GM18519 (cell line): ENCODE measurements around the gene ZPR1.
A peak's percentile ranks its signal among the peaks of the same experiment; 100 is the strongest.

Experiments used
- ATAC-seq: cut with Tn5 transposase; IDR thresholded peaks from one replicate; pipeline ENCODE4 v1.9.1; 2021; ENCODE audit warnings: mild to moderate bottlenecking, moderate library complexity; ENCODE audit not compliant: unreplicated experiment, low FRiP score

Gene ZPR1

GRCh38 chr11:116792869-116793771, 5.3 kb upstream of the ZPR1 start:
- no peak for ATAC-seq

GRCh38 chr11:116792144-116792868, 4.5 kb upstream of the ZPR1 start:
- ATAC-seq: no peak

- no peak for ATAC-seq
Measured at GRCh38 chr11:116791813-116792143, 4.0 kb upstream of the ZPR1 start, which contains the start of gene APOA5. Gene APOA5, minus strand, starts transcription at chr11:116791879. Its CDS starts 19 bp downstream, at chr11:116791860.

- no peak for ATAC-seq
Measured at GRCh38 chr11:116791002-116791812, 3.4 kb upstream of the ZPR1 start.

- ATAC-seq: no peak
Measured at GRCh38 chr11:116790167-116791001, 2.6 kb upstream of the ZPR1 start.

GRCh38 chr11:116788975-116789374, 1.2 kb upstream of the ZPR1 start:
- ATAC-seq: no peak

- no peak for ATAC-seq
Measured at GRCh38 chr11:116788534-116788933, 711 bp upstream of the ZPR1 start.

GRCh38 chr11:116787436-116787785, 412 bp downstream of the ZPR1 start:
- no peak for ATAC-seq

- no peak for ATAC-seq
Measured at GRCh38 chr11:116786966-116787365, 857 bp downstream of the ZPR1 start.

- ATAC-seq: no peak
Measured at GRCh38 chr11:116786326-116786725, 1.5 kb downstream of the ZPR1 start.

GRCh38 chr11:116782728-116783127, 5.1 kb downstream of the ZPR1 start:
- no peak for ATAC-seq

GRCh38 chr11:116778556-116778955, 9.3 kb downstream of the ZPR1 start:
- ATAC-seq: no peak

- ATAC-seq: no peak
Measured at GRCh38 chr11:116777056-116777455, 10.8 kb downstream of the ZPR1 start.

GRCh38 chr11:116776522-116776984, 11.3 kb downstream of the ZPR1 start:
- no peak for ATAC-seq

GRCh38 chr11:116775975-116776374, 11.8 kb downstream of the ZPR1 start:
- no peak for ATAC-seq

- no peak for ATAC-seq
Measured at GRCh38 chr11:116774661-116775060, 13.2 kb downstream of the ZPR1 start.

- ATAC-seq: peak; percentile 13
Measured at GRCh38 chr11:116773203-116774097, 14.4 kb downstream of the ZPR1 start.

GRCh38 chr11:116772443-116773202, 15.2 kb downstream of the ZPR1 start, which contains the start of gene BUD13:
Gene BUD13, minus strand, starts transcription at chr11:116772987. Its CDS starts 23 bp downstream, at chr11:116772964.
- ATAC-seq: peak; percentile 56
